HCT116 (cell line): ENCODE measurements around the gene CHST11. TPM values are rescaled to one million over a fixed set of nuclear protein-coding genes. Genes with fewer than 3 reads are reported as not detected.

Source experiments
- ATAC-seq: fragments of 200-7000 bp; cut with Tn5 transposase; 2 replicates; pipeline ENCODE4 v1.9.1; 2020; ENCODE audit warnings: mild to moderate bottlenecking, moderate library complexity
- BruUV-seq: library from RNA; stranded (reverse); fragments of 400-500 nt; replicated peaks from 2 replicates; lab custom pipeline; 2021; lab: Mats Ljungman, UMichigan
- CTCF ChIA-PET: fragments of 300-600 bp; sonication (Branson Sonifier 250); formaldehyde crosslinking; loops from one replicate; lab custom pipeline; 2021; ENCODE audit warnings: antibody characterized with exemption; lab: Charles Lee
- POLR2A ChIA-PET: fragments of 300-600, 350-600 bp; sonication (Branson Sonifier 250); formaldehyde crosslinking; loops from one replicate; lab custom pipeline; 2021; ENCODE audit warnings: antibody characterized with exemption; lab: Charles Lee
- RAD21 ChIA-PET, 2 experiments: fragments of 300-600 bp; sonication (Branson Sonifier 250); formaldehyde crosslinking; loops; one replicate each; lab custom pipeline; 2023; ENCODE audit warnings: low total read pairs in 2 of 2; ENCODE audit not compliant: uncharacterized antibody in 2 of 2, unreplicated experiment in 2 of 2, low non-redundant PET in 1 of 2; lab: Charles Lee
- DNase-seq: peaks from one replicate; pipeline ENCODE4 v3.0.0-alpha.2; 2010; ENCODE audit warnings: low read depth, low spot score
- H2AFZ ChIP-seq: fragments of 200-600 bp; shearing (Covaris generic), sonication (generic); 2 replicates; pipeline ENCODE4 v1.6.1; 2017; ENCODE audit warnings: low read depth, mixed run types, mixed read lengths, antibody characterized with exemption, low read length; ENCODE audit not compliant: poor library complexity, severe bottlenecking
- H3K27ac ChIP-seq: 2 replicates; pipeline ENCODE4 v1.5.1; 2012; ENCODE audit warnings: low read depth, low read length
- H3K27me3 ChIP-seq: fragments of 200-600 bp; sonication (generic); 2 replicates; pipeline ENCODE4 v1.6.1; 2016; ENCODE audit warnings: mixed run types, low read length, mixed read lengths; ENCODE audit not compliant: insufficient read depth
- H3K36me3 ChIP-seq, 2 experiments: fragments of 200-500 bp in 1 of 2; fragments of 200-600 bp in 1 of 2; sonication (Bioruptor generic) in 1 of 2; sonication (generic) in 1 of 2; 2 replicates each; pipeline versions ENCODE4 v1.5.1 to v1.6.1; 2014 to 2016; ENCODE audit warnings: low read length in 2 of 2, inconsistent platforms in 1 of 2, mixed read lengths in 1 of 2, mixed run types in 1 of 2; ENCODE audit not compliant: insufficient read depth in 2 of 2, control insufficient read depth in 1 of 2
- H3K4me1 ChIP-seq, 2 experiments: fragments of 200-600 bp in 1 of 2; sonication (generic) in 1 of 2; 2 replicates each; pipeline versions ENCODE4 v1.5.1 to v1.6.1; 2012 to 2017; ENCODE audit warnings: low read length in 2 of 2, inconsistent platforms in 1 of 2, mild to moderate bottlenecking in 1 of 2, mixed read lengths in 1 of 2, mixed run types in 1 of 2, moderate library complexity in 1 of 2; ENCODE audit not compliant: insufficient read depth in 2 of 2, control insufficient read depth in 1 of 2
- H3K4me2 ChIP-seq: fragments of 200-600 bp; sonication (generic); 2 replicates; pipeline ENCODE4 v1.6.1; 2017; ENCODE audit warnings: mixed run types, low read length, mixed read lengths
- H3K4me3 ChIP-seq, 2 experiments: fragments of 200-600 bp in 1 of 2; sonication (generic) in 1 of 2; replicated peaks in 1 of 2; 2 replicates each; pipeline ENCODE4 v1.5.1; 2011 to 2016; ENCODE audit warnings: low read length in 2 of 2, control low read depth in 1 of 2, low read depth in 1 of 2, mild to moderate bottlenecking in 1 of 2, mixed read lengths in 1 of 2, mixed run types in 1 of 2
- H3K79me2 ChIP-seq: fragments of 200-600 bp; sonication (generic); 2 replicates; pipeline ENCODE4 v1.6.1; 2017; ENCODE audit warnings: mild to moderate bottlenecking, mixed run types, low read length, moderate library complexity, mixed read lengths; ENCODE audit not compliant: insufficient read depth
- H3K9ac ChIP-seq: fragments of 200-600 bp; sonication (generic); 2 replicates; pipeline ENCODE4 v1.6.1; 2016; ENCODE audit warnings: low read length, mixed read lengths
- H3K9me2 ChIP-seq: fragments of 200-600 bp; sonication (generic), shearing (Covaris generic); 2 replicates; pipeline ENCODE4 v1.6.1; 2017; ENCODE audit warnings: mixed run types, mild to moderate bottlenecking, moderate library complexity; ENCODE audit not compliant: insufficient read depth
- H3K9me3 ChIP-seq, 2 experiments: fragments of 200-500 bp in 1 of 2; fragments of 200-600 bp in 1 of 2; sonication (Bioruptor generic) in 1 of 2; sonication (generic) in 1 of 2; 2 replicates each; pipeline ENCODE4 v1.6.1; 2014 to 2017; ENCODE audit warnings: low read length in 2 of 2, mixed read lengths in 2 of 2, inconsistent platforms in 1 of 2, low read depth in 1 of 2, mild to moderate bottlenecking in 1 of 2, mixed run types in 1 of 2, moderate library complexity in 1 of 2; ENCODE audit not compliant: control insufficient read depth in 1 of 2, insufficient read depth in 1 of 2
- H4K20me1 ChIP-seq: fragments of 200-600 bp; sonication (generic), shearing (Covaris generic); 2 replicates; pipeline ENCODE4 v1.6.1; 2017; ENCODE audit warnings: mixed run types, mild to moderate bottlenecking, moderate library complexity; ENCODE audit not compliant: insufficient read depth
- EGR1 ChIP-seq: IDR thresholded peaks from 2 replicates; pipeline ENCODE4 v1.6.1; 2012; ENCODE audit warnings: low read depth
- EZH2 ChIP-seq: fragments of 200-600 bp; sonication (generic); IDR thresholded peaks from 2 replicates; pipeline ENCODE4 v1.6.1; 2017; ENCODE audit warnings: antibody characterized with exemption, mixed run types
- SP1 ChIP-seq: IDR thresholded peaks from 2 replicates; pipeline ENCODE4 v1.6.1; 2012; ENCODE audit warnings: low read depth
- ZNF274 ChIP-seq: fragments of 200-500 bp; sonication (Bioruptor generic); IDR thresholded peaks from 2 replicates; pipeline ENCODE4 v1.6.1; 2014; ENCODE audit warnings: mild to moderate bottlenecking, low read depth, low read length, inconsistent platforms
- intact Hi-C: fragments of 100-400 bp; cut with micrococcal nuclease; formaldehyde crosslinking; loops from 2 replicates; pipeline ENCODE4 v1.10.0; 2022
- total RNA-seq: library from RNA; stranded (reverse); gene quantifications from one replicate; pipeline ENCODE4 v1.2.1, GENCODE V29; 2021; ENCODE audit not compliant: unreplicated experiment

The CHST11 gene
- total RNA-seq, 1 experiment from 2014 or later = 10.1 TPM

DNA sequence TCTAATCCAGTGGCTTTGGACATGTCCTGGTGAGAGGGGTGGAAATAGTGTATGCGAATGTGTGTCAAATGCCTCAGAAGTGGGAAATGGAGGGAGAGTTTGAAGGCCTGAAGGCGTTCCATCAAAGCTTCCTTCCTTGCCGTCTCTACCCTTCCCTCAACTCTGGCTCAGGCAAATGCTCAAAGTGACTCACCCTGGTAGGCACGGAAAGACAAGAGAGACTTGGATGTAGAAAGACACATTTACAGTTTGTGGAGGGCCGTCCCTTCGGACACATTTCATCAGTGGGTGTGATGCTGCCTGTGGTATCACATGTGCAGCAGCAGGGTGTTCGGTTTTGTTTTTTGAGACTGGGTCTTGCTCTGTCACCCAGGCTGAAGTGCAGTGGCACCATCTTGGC is 36.7 kb downstream of the CHST11 start:
- H4K20me1 ChIP-seq = no peaks in the 10 kb centered on the region
- ChIA-PET CTCF (no interaction called here), RAD21 (no interaction called here), POLR2A (no interaction called here)
- H3K4me1 ChIP-seq = peaks cover 0 to 6% of the 10 kb centered on the region in 2 experiments; a peak in 2 of 4 replicates
- H3K9me3 ChIP-seq = no peaks in the 10 kb centered on the region
- intact Hi-C loops = no loop called here
- no peak overlapping the region for H3K27ac ChIP-seq
- H3K27me3 ChIP-seq = no peaks in the 10 kb centered on the region
- ATAC-seq (no peak), DNase-seq (no peak)
- no peak overlapping the region for H2AFZ ChIP-seq
- no peaks in the 10 kb centered on the region for H3K79me2 ChIP-seq
- TF ChIP-seq ZNF274 = no peak
- no peaks in the 10 kb centered on the region for H3K36me3 ChIP-seq
- no peaks in the 10 kb centered on the region for H3K9me2 ChIP-seq
- H3K9ac ChIP-seq = no peak overlapping the region
- BruUV-seq = no TSS peak
- H3K4me3 ChIP-seq = no peak overlapping the region
- no peak overlapping the region for H3K4me2 ChIP-seq

DNA sequence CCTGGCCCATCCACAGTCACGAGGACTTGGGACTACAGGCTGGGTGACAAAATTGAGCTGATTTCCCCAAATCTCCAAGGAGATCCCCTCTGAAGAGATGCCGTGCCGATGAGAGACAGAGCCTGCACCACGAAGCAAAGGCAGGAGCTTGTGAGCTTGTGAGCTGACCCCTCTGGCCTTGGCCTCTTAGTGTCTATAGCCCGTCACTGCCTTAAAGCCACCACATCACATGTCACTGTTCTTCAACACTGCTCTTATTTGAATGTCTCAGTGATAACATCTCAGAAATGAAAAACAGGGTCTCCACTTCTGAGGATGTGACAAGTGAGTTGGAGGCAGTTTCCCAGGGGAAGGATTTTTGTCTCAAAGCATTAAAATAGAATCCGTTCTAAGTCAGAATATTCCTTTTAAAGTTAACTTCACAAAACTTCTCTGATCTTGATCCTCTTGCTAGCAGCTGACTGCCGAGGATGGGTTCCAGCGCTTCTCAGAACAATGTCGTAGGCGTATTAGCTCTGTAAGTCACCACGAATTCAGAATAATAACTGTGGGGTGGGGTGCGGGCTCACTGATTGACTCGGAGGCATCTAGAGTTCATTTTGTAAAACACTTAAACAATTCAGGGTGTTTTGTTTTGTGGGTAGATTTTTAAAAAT is 37.5 kb downstream of the CHST11 start:
- BruUV-seq = no TSS peak
- H3K36me3 ChIP-seq = no peaks in the 10 kb centered on the region
- no peak overlapping the region for H3K9ac ChIP-seq
- RAD21 ChIA-PET = no interaction called here
- DNase-seq = no peak
- no peaks in the 10 kb centered on the region for H3K9me3 ChIP-seq
- no peak overlapping the region for H2AFZ ChIP-seq
- H3K9me2 ChIP-seq = no peaks in the 10 kb centered on the region
- ATAC-seq = no peak
- intact Hi-C loops = no loop called here
- no peaks in the 10 kb centered on the region for H3K27me3 ChIP-seq
- no peaks in the 10 kb centered on the region for H3K79me2 ChIP-seq
- peaks cover 0 to 10% of the 10 kb centered on the region in 2 experiments; a peak in 2 of 4 replicates for H3K4me1 ChIP-seq
- CTCF ChIA-PET = no interaction called here
- POLR2A ChIA-PET = no interaction called here
- H3K4me2 ChIP-seq = no peak overlapping the region
- H4K20me1 ChIP-seq = no peaks in the 10 kb centered on the region
- no peak overlapping the region for H3K27ac ChIP-seq
- no peak overlapping the region for H3K4me3 ChIP-seq
- TF ChIP-seq SP1 (no peak), EZH2 (no peak), EGR1 (no peak)
